ENCODE results near the gene NRG3.

GRCh38 chr10:82591421-82591820 is 716.4 kb downstream of the NRG3 start:
- TF ChIP-seq CTCF (IDR thresholded peaks at IDR 0.05) (no peak), REST (IDR thresholded peaks at IDR 0.05; ENCODE audit: insufficient read depth in 1 of 2, low read depth in 2 of 2, low read length in 1 of 2) (no peak), POLR2AphosphoS5 (IDR thresholded peaks at IDR 0.05; ENCODE audit: low read depth, low read length) (no peak), SIN3A (IDR thresholded peaks at IDR 0.05; ENCODE audit: borderline replicate concordance, insufficient read depth, low read depth, low read length) (no peak), TCF7L2 (IDR thresholded peaks at IDR 0.05; ENCODE audit: low read depth, low read length) (no peak)

Measured in Panc1 (cell line).